Ovary (tissue), 3 donors: ENCODE results near the gene CITED4.

ENCODE experiments used
- CTCF ChIP-seq, 3 donors: fragments of 450-650 bp in 2 of 3; fragments of 200-600 bp in 1 of 3; IDR thresholded peaks; one replicate each; pipeline versions ENCODE4 v1.5.1 to v1.8.0; 2016 to 2022; ENCODE audit warnings: antibody characterized with exemption in 3 of 3, mild to moderate bottlenecking in 1 of 3
- POLR2A ChIP-seq: fragments of 450-650 bp; IDR thresholded peaks from one replicate; pipeline ENCODE4 v1.6.1; 2017; ENCODE audit warnings: antibody characterized with exemption, mild to moderate bottlenecking, moderate library complexity
- donor health status: DM: no; HTN: no; CAD: no.

- no peak for TF ChIP-seq POLR2A
- TF ChIP-seq CTCF (IDR thresholded peaks at IDR 0.05): no peak
Measured at GRCh38 chr1:40856116-40856515, 6.0 kb downstream of the CITED4 start.
